Stimulated activated CD4-positive, alpha-beta T cell treated with anti-CD3 and anti-CD28 coated beads, TNF-alpha, amount 100 ng/mL, for 4 hours (primary cell): ENCODE measurements around the gene PPFIA2.

Source experiments
- DNase-seq, 3 experiments: peaks; one replicate each; pipeline ENCODE4 v3.0.0-alpha.2; 2020; ENCODE audit warnings: low read depth in 3 of 3

PPFIA2 gene

DNA sequence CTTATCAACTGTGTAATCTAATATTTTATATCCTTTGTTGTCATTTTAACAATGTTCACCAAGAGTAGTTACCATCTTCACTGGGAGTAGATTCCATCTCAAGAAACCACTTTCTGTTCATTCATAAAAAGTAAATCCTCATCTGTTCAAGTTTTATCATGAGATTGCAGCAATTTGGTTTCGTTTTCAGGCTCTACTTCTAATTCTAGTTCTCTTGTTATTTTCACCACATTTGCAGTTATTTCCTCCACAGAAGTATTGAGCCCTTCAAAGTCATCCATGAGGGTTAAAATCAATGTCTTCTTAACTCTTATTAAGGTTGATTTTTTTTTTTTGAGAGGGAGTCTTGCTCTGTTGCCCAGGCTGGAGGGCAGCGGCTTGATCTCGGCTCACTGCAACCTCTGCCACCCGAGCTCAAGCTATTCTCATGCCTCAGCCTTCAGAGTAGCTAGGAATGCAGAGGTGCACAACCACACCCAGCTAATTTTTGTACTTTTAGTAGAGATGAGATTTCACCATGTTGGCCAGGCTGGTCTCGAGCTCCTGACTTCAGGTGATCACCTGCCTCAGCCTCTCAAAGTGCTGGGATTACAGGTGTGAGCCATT is 404.7 kb downstream of the PPFIA2 start:
- no peak for DNase-seq

GRCh38 chr12:81350309-81350708 is 408.8 kb downstream of the PPFIA2 start:
- DNase-seq, result no peak

- DNase-seq, result no peak
These were observed 411.7 kb downstream of the PPFIA2 start for GRCh38 chr12:81347404-81347803.

DNA sequence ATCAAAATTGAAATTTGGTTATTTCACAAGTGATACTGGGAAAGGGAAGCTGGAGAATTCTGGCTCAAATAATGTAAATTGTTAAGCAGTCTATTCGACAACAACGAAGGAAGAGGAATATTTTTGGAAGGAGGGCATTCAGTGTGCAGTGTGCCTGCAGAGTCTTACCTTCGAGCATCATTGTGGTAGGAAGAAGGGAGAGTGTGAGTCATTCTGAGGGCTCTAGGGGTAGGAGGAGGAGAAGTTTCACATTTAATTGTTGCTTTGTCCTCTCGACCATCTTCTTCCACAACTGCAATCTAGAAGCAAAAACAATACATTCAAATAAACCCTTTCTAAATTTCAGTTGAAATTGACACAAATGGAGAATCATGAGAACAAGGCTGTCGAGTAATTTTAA is 418.2 kb downstream of the PPFIA2 start:
- no peak for DNase-seq

- DNase-seq, result no peak
These were observed 420.1 kb downstream of the PPFIA2 start for GRCh38 chr12:81339071-81339470.

- no peak for DNase-seq
These were observed 421.3 kb downstream of the PPFIA2 start for GRCh38 chr12:81337886-81338285.

GRCh38 chr12:81333812-81334211 is 425.3 kb downstream of the PPFIA2 start:
- DNase-seq, result no peak

GRCh38 chr12:81332054-81332453 is 427.1 kb downstream of the PPFIA2 start:
- no peak for DNase-seq

GRCh38 chr12:81330480-81330879 is 428.7 kb downstream of the PPFIA2 start:
- no peak for DNase-seq

- no peak for DNase-seq
These were observed 430.1 kb downstream of the PPFIA2 start for GRCh38 chr12:81329085-81329484.

DNA sequence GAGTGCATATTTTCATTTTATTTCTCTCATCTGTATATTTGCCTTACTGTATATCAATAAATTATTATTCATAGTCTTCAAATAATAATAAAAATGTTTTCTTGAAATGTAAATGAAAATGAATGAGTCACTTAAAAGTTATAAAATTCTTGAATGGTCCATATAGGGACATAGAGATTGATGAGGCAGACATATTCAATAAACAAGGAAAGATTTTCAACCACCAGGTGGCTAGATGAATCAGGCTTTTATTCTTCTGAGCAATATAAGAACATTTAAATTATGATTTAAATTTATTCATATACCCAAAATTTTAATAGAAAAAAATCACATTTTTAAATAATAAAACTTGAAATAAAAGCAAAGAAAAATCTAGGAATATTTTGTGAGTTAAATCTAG is 431.7 kb downstream of the PPFIA2 start:
- DNase-seq, result no peak

DNA sequence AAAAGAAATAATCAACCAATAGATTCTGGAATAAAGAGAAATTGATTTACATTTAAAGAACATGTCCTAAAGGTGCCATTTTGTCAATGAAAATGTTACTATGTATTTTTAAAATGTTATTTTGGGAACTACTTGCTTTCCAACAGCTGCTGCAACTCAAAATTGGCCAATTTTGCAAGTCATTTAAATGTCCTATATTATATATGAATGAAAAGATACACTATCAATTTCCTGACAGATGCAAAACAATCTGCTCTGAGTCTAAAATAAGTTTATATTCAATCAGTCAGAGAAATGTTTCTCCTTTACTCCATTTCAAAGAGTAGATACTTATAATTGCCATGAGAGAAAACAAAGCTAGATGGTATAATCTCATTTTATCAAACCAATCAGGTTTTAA is 434.1 kb downstream of the PPFIA2 start:
- DNase-seq, result no peak

DNA sequence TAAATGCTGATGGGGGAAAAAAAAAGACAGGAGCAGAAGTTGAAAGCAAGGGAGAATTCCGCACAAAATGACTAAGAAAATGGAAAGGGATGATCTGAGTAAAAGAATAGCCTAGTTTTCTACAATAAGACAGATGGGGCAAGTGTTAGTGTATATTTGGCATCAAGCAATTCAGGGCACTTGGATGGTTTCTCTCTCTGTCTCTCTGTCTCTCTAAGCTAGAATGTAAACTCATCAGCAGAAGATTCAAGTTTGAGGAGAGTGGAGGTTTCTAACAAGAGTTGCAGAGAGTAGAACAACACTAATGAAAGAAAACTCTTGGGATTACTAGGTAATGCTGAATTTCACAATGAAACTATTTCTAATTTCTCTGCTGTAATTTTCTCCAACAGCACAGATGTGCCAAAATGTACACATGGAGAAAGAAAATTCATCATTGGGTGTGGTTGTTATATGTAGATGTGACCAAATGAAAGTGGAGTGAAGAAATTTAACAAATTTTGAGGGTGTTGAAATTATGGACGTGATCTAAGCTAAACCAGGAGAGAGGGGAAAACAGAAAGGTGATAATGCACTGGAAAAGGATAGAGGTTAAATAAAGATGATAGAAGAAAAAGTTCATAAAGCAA is 444.1 kb downstream of the PPFIA2 start:
- DNase-seq, result no peak

DNA sequence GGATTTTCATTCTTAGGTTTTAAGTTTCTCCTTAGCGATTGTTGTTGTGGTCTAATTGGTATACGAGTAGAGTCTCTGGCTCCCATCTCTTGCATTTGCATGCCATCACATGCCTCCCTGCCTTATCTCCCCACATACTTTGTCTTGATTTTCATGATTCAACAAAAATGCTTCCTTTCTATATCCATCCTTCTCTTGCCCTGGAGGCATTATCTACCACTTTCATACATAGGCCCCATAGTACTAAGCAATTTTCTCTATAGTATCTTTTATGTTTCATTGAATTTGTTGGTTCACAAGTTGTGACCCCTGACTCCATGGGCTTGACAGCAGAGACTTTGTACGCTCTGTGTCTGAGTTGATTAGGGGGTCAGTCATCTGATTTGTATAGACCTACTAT is 455.2 kb downstream of the PPFIA2 start:
- no peak for DNase-seq

GRCh38 chr12:81300454-81300853 is 458.7 kb downstream of the PPFIA2 start:
- DNase-seq, result no peak

DNA sequence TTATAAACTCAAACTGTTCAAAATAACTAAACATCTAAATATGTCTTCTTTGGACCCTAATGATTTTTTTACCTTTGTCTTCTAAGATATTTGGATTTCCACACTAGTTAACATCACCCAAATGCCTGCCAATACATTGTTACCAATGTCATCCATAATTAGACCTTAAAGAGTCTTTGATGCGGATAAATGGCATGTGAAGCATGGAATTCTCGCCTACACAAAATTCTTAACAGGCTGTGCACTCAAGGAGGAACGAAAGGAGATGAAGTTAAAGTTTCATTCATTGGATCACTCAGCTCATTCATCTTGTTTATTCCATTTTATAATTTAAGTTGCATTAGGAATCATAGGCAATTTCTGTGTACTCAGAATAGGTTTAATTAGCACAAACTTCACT is 461.5 kb downstream of the PPFIA2 start:
- no peak for DNase-seq

DNA sequence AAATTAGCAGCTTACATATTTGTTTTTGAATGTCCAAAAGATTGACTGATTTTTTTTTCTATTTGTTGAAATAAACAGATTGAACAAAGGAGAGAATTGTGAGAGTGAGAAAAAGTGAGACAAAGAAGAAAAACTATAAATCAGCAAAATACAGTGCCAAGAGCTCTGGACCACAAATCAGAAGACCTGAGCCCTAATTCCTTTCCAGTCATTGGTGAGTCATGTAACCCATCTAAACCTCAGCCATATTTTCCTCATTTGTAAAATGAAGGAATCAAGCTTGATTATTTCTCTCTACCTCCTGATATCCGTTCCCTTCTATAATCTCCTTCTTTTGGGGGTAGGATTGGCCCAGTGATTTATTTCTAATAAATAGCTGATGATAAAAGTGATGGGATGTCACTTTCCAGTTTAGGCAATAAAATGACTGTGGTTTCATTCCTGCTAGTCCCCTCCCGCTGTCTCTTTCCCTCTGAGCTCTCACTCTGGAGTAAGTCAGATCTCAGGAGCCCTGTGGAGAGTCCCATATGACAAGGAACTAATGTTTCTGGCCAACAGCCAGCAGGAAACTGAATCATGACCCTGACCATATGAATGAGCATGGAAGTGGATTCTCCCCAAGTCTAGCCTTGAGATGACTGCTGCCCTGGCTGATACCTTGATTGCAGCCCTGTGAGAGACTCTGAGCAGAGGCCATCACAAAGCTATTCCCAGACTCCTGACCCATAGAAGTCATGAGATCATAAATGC is 462.4 kb downstream of the PPFIA2 start:
- DNase-seq, result no peak

- no peak for DNase-seq
These were observed 463.9 kb downstream of the PPFIA2 start for GRCh38 chr12:81295251-81295650.

DNA sequence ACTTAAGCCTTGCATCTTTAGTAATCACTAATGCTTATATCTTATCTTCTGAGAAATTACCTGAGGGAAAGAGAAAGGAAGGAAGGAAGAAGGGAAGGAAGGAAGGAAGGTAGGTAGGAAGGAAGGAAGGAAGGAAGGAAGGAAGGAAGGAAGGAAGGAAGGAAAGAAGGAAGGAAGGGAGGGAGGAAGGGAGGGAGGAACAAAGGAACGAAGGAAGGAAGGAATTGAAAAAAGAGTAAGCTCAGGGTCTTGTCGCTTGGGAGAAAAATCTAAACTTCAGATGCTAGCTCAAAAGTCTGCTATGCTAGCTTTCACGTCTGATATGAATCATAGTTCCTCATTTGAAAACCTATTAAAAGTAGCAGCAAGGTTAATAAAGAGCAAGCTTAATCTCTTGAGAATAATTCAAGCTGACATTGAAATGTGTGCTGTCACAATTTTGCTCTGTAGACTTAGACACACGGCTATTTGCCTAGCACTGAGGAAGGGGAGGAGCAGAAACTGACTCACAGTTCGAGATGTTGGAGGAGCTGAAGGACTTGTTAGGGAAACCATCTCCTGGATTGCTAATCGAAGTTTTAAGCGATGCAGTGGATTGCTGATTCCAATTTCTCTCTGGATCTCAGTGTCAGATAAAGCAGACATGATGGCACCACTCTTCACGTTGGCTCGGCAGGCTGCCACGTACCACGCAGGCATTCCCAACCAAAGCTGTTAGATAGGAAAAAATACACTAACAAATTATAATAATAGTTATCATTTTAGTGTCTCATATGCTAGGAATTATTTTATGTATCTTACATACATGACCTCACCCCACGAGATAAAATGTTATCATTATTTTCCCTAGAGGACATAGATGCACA is 464.6 kb downstream of the PPFIA2 start:
- no peak for DNase-seq

GRCh38 chr12:81288651-81289050 is 470.5 kb downstream of the PPFIA2 start:
- DNase-seq, result no peak

GRCh38 chr12:81284137-81284536 is 475.0 kb downstream of the PPFIA2 start:
- DNase-seq, result no peak
